OCI-LY7 (cell line): ENCODE results near the gene PLSCR5. TPM values are rescaled to one million over a fixed set of nuclear protein-coding genes. Genes with fewer than 3 reads are reported as not detected.

Experiments
- BruUV-seq: library from RNA; stranded (reverse); fragments of 400-500 nt; replicated peaks from 2 replicates; lab custom pipeline; 2021; lab: Mats Ljungman, UMichigan
- CTCF ChIA-PET: fragments of 300-600 bp; sonication (Branson Sonifier 250); formaldehyde crosslinking; loops from one replicate; lab custom pipeline; 2022; ENCODE audit warnings: antibody characterized with exemption; ENCODE audit not compliant: unreplicated experiment; lab: Charles Lee
- POLR2A ChIA-PET: fragments of 300-600 bp; sonication (Branson Sonifier 250); formaldehyde crosslinking; loops from one replicate; lab custom pipeline; 2022; ENCODE audit warnings: antibody characterized with exemption; lab: Charles Lee
- DNase-seq: peaks from one replicate; pipeline ENCODE4 v3.0.0-alpha.2; 2015; ENCODE audit warnings: low spot score
- H2AFZ ChIP-seq: fragments of 200-600 bp; sonication (generic), shearing (Covaris generic); 2 replicates; pipeline ENCODE4 v1.6.1; 2014; ENCODE audit warnings: mild to moderate bottlenecking, antibody characterized with exemption, low read length, moderate library complexity
- H3K27ac ChIP-seq: fragments of 200-600 bp; sonication (generic); 2 replicates; pipeline ENCODE4 v1.5.1; 2014; ENCODE audit warnings: mixed run types, low read depth, mild to moderate bottlenecking, moderate library complexity, low read length, inconsistent platforms; ENCODE audit not compliant: poor library complexity, severe bottlenecking
- H3K36me3 ChIP-seq: fragments of 200-600 bp; sonication (generic); 2 replicates; pipeline ENCODE4 v1.6.1; 2014; ENCODE audit warnings: mild to moderate bottlenecking, antibody characterized with exemption, low read length, moderate library complexity, mixed read lengths; ENCODE audit not compliant: insufficient read depth
- H3K4me1 ChIP-seq: fragments of 200-600 bp; sonication (generic); 2 replicates; pipeline ENCODE4 v1.5.1; 2014; ENCODE audit warnings: mild to moderate bottlenecking, low read length; ENCODE audit not compliant: insufficient read depth, poor library complexity, severe bottlenecking
- H3K4me2 ChIP-seq: fragments of 200-600 bp; sonication (generic); 2 replicates; pipeline ENCODE4 v1.6.1; 2014; ENCODE audit warnings: mild to moderate bottlenecking, low read length
- H3K4me3 ChIP-seq: fragments of 200-600 bp; sonication (generic); 2 replicates; pipeline ENCODE4 v1.5.1; 2014; ENCODE audit warnings: mild to moderate bottlenecking, low read depth, low read length; ENCODE audit not compliant: poor library complexity, severe bottlenecking
- H3K79me2 ChIP-seq: fragments of 200-600 bp; sonication (generic); 2 replicates; pipeline ENCODE4 v1.6.1; 2016; ENCODE audit warnings: low read depth, mild to moderate bottlenecking, low read length, moderate library complexity, mixed read lengths; ENCODE audit not compliant: insufficient read depth
- H3K9me2 ChIP-seq: fragments of 200-600 bp; sonication (generic); 2 replicates; pipeline ENCODE4 v1.6.1; 2016; ENCODE audit warnings: mild to moderate bottlenecking, low read length, mixed read lengths; ENCODE audit not compliant: insufficient read depth
- H3K9me3 ChIP-seq: fragments of 200-600 bp; sonication (generic); 2 replicates; pipeline ENCODE4 v1.6.1; 2014; ENCODE audit warnings: mild to moderate bottlenecking, mixed run types, low read length, mixed read lengths
- H4K20me1 ChIP-seq: fragments of 200-600 bp; sonication (generic); 2 replicates; pipeline ENCODE4 v1.6.1; 2014; ENCODE audit warnings: mild to moderate bottlenecking, antibody characterized with exemption, low read length, moderate library complexity, mixed read lengths; ENCODE audit not compliant: insufficient read depth
- CTCF ChIP-seq: fragments of 200-600 bp; sonication (generic); conservative IDR thresholded peaks from 2 replicates; pipeline ENCODE4 v1.5.1; 2014; ENCODE audit warnings: mild to moderate bottlenecking, antibody characterized with exemption, low read length, moderate library complexity, mixed read lengths
- EZH2phosphoT487 ChIP-seq: fragments of 200-600 bp; sonication (generic); IDR thresholded peaks from 2 replicates; pipeline ENCODE4 v1.6.1; 2018; ENCODE audit warnings: low read depth, borderline replicate concordance, mild to moderate bottlenecking, mixed run types, antibody characterized with exemption, low read length, moderate library complexity, mixed read lengths
- intact Hi-C: fragments of 100-400 bp; cut with micrococcal nuclease; formaldehyde crosslinking; loops from one replicate; pipeline ENCODE4 v1.10.0; 2022; ENCODE audit not compliant: unreplicated experiment
- total RNA-seq, 2 experiments: library from RNA; depleted of rRNA in 1 of 2; stranded (reverse); fragments of >200 nt in 1 of 2; shearing (Covaris generic) in 1 of 2; gene quantifications; 2 replicates each; pipeline ENCODE4 v1.2.3, GENCODE V29; 2014 to 2022

PLSCR5 gene
- total RNA-seq, 2 experiments from 2014 or later, result not detected

- ChIA-PET CTCF (no interaction called here), POLR2A (interaction anchor here (0.6 kb wide), 2 partner anchors 42 to 1587 kb away, joined by 3 read pairs; no protein-coding TSS in a partner anchor)
- H2AFZ ChIP-seq, result no peak overlapping the region
Measured at GRCh38 chr3:146557745-146558144, 47.4 kb downstream of the PLSCR5 start.

GRCh38 chr3:146555311-146555710, 49.8 kb downstream of the PLSCR5 start:
- CTCF ChIA-PET, result no interaction called here
- no TSS peak for BruUV-seq

More at GRCh38 chr3:146557745-146558144, 47.4 kb downstream of the PLSCR5 start:
- Histone ChIP-seq H3K27ac (no peak overlapping the region), H3K4me3 (no peak overlapping the region), H3K4me2 (no peak overlapping the region), H3K4me1 (no peaks in the 10 kb centered on the region), H4K20me1 (no peaks in the 10 kb centered on the region), H3K36me3 (no peaks in the 10 kb centered on the region), H3K9me2 (no peaks in the 10 kb centered on the region), H3K79me2 (no peaks in the 10 kb centered on the region), H3K9me3 (no peaks in the 10 kb centered on the region)
- no peak for TF ChIP-seq EZH2phosphoT487
- TF ChIP-seq CTCF, result no peak
- no TSS peak for BruUV-seq
- no peak for DNase-seq
- intact Hi-C loops, result no loop called here

More at GRCh38 chr3:146555311-146555710, 49.8 kb downstream of the PLSCR5 start:
- H2AFZ ChIP-seq, result no peak overlapping the region
- H3K9me3 ChIP-seq, result no peaks in the 10 kb centered on the region
- intact Hi-C loops, result no loop called here
- H3K9me2 ChIP-seq, result no peaks in the 10 kb centered on the region
- no peak overlapping the region for H3K4me3 ChIP-seq
- H3K4me2 ChIP-seq, result no peak overlapping the region
- H3K36me3 ChIP-seq, result no peaks in the 10 kb centered on the region
- TF ChIP-seq CTCF (no peak), EZH2phosphoT487 (no peak)
- no peaks in the 10 kb centered on the region for H4K20me1 ChIP-seq
- POLR2A ChIA-PET, result no interaction called here
- H3K4me1 ChIP-seq, result no peaks in the 10 kb centered on the region
- no peak overlapping the region for H3K27ac ChIP-seq
- no peak for DNase-seq
- H3K79me2 ChIP-seq, result no peaks in the 10 kb centered on the region
